Measurements from ENCODE around the gene MRPL55. TPM values are rescaled to one million over a fixed set of nuclear protein-coding genes. Genes with fewer than 3 reads are reported as not detected.
A peak's percentile ranks its signal among the peaks of the same experiment; 100 is the strongest.

The MRPL55 gene
- total RNA-seq, 1 experiment from 2014 or later, result 343 TPM

- Histone ChIP-seq H3K36me3 (ENCODE audit: low read depth, low read length) (0 out of 2 replicates have a peak, but pooled peaks cover 3% of the 10 kb centered on the region), H3K9me3 (ENCODE audit: low read length) (no peaks in the 10 kb centered on the region), H3K9me2 (replicated peaks; ENCODE audit: low read length) (no peaks in the 10 kb centered on the region), H3K9ac (ENCODE audit: low read length) (peak overlapping the region; percentile 89), H3K4me3 (ENCODE audit: low read length) (peak overlapping the region; percentile 84), H3K27ac (ENCODE audit: low read length) (peak overlapping the region; percentile 44), H3K79me2 (ENCODE audit: low read length) (peaks cover 57% of the 10 kb centered on the region), H3K27me3 (ENCODE audit: low read length) (no peaks in the 10 kb centered on the region), H4K20me1 (ENCODE audit: low read length) (peaks cover 49% of the 10 kb centered on the region), H3K4me2 (ENCODE audit: low read length) (peak overlapping the region; percentile 98), H2AFZ (ENCODE audit: low read length) (no peak overlapping the region), H3F3A (ENCODE audit: low read length, unreplicated experiment) (no peaks in the 10 kb centered on the region), H3K4me1 (ENCODE audit: insufficient read depth, low read length) (peaks cover 23% of the 10 kb centered on the region)
- DNase-seq, result no peak
- ChIA-PET POLR2A (ENCODE audit: unreplicated experiment) (interaction anchor here (0.9 kb wide), 1 partner anchor 25 kb away, joined by 3 read pairs; the partner anchor contains the start of gene IBA57), CTCF (interaction anchor here (0.6 kb wide), 1 partner anchor 25 kb away, joined by 4 read pairs; the partner anchor contains the start of gene IBA57)
- ATAC-seq, result no peak
- intact Hi-C loops (cut with micrococcal nuclease), result loop anchor here (1.0 to 5.0 kb wide), 4 partner anchors 26 to 267 kb away; partner anchors contain the start of genes ARF1, MRPL55 and TRIM11
- TF ChIP-seq CTCF (conservative IDR thresholded peaks at IDR 0.05; ENCODE audit: low read depth, low read length) (no peak), EZH2 (IDR thresholded peaks at IDR 0.05; ENCODE audit: low read length, unreplicated experiment) (no peak), EZH2phosphoT487 (IDR thresholded peaks at IDR 0.05; ENCODE audit: borderline replicate concordance, low read length) (no peak)
- BruUV-seq (replicated peaks), result no TSS peak
Observed at GRCh38 chr1:228140724-228141225, 31.7 kb upstream of the MRPL55 start.

- Histone ChIP-seq H3K4me1 (ENCODE audit: insufficient read depth, low read length) (peaks cover 23% of the 10 kb centered on the region), H2AFZ (ENCODE audit: low read length) (peak within 1 kb of the TSS; percentile 91), H3K9me3 (ENCODE audit: low read length) (no peaks in the 10 kb centered on the region), H3K79me2 (ENCODE audit: low read length) (peaks cover 50% of the 10 kb centered on the region), H3K9me2 (replicated peaks; ENCODE audit: low read length) (no peaks in the 10 kb centered on the region), H3K4me3 (ENCODE audit: low read length) (peak within 1 kb of the TSS; percentile 84), H3K36me3 (ENCODE audit: low read depth, low read length) (no peaks in the 10 kb centered on the region), H3K27ac (ENCODE audit: low read length) (peak within 1 kb of the TSS; percentile 44), H4K20me1 (ENCODE audit: low read length) (peaks cover 43% of the 10 kb centered on the region), H3F3A (ENCODE audit: low read length, unreplicated experiment) (no peaks in the 10 kb centered on the region), H3K9ac (ENCODE audit: low read length) (peak within 1 kb of the TSS; percentile 89), H3K27me3 (ENCODE audit: low read length) (no peaks in the 10 kb centered on the region), H3K4me2 (ENCODE audit: low read length) (peak within 1 kb of the TSS; percentile 98)
- TSS peak; percentile 64 for BruUV-seq (replicated peaks)
- peak; percentile 100 for DNase-seq
- CTCF ChIA-PET, result no interaction called here
- TF ChIP-seq EZH2phosphoT487 (IDR thresholded peaks at IDR 0.05; ENCODE audit: borderline replicate concordance, low read length) (no peak), CTCF (conservative IDR thresholded peaks at IDR 0.05; ENCODE audit: low read depth, low read length) (peak; percentile 42)
- POLR2A ChIA-PET (ENCODE audit: unreplicated experiment), result interaction anchor here (0.9 kb wide), 1 partner anchor 26 kb away, joined by 3 read pairs; the partner anchor contains the start of gene IBA57
- ATAC-seq, result peak; percentile 91
- intact Hi-C loops (cut with micrococcal nuclease), result loop anchor here (1.0 to 5.0 kb wide), 5 partner anchors 9 to 267 kb away; partner anchors contain the start of genes ARF1, MRPL55 and TRIM11
Observed at GRCh38 chr1:228139931-228140723, 31.0 kb upstream of the MRPL55 start, which contains the start of gene GUK1. GUK1 (plus strand) TSS chr1:228140279; CDS start chr1:228140303, 24 bp downstream.
